GM19351 (cell line): ENCODE measurements around the gene GPRC5B.

Experiments used
- ATAC-seq: cut with Tn5 transposase; IDR thresholded peaks from one replicate; pipeline ENCODE4 v1.9.1; 2021; ENCODE audit warnings: mild to moderate bottlenecking, moderate library complexity; ENCODE audit not compliant: unreplicated experiment

GPRC5B gene

GRCh38 chr16:19822533-19822932, 62.1 kb downstream of the GPRC5B start:
- ATAC-seq, result no peak

- no peak for ATAC-seq
Observed at GRCh38 chr16:19817875-19818274, 66.8 kb downstream of the GPRC5B start.

GRCh38 chr16:19817122-19817521, 67.5 kb downstream of the GPRC5B start:
- ATAC-seq, result no peak

- no peak for ATAC-seq
Observed at GRCh38 chr16:19815418-19815817, 69.2 kb downstream of the GPRC5B start.

- ATAC-seq, result no peak
Observed at GRCh38 chr16:19812986-19813385, 71.7 kb downstream of the GPRC5B start.

- no peak for ATAC-seq
Observed at GRCh38 chr16:19810817-19811731, 73.6 kb downstream of the GPRC5B start.

GRCh38 chr16:19809693-19810092, 75.0 kb downstream of the GPRC5B start:
- ATAC-seq, result no peak

- no peak for ATAC-seq
Observed at GRCh38 chr16:19809121-19809635, 75.5 kb downstream of the GPRC5B start.

GRCh38 chr16:19808061-19808641, 76.5 kb downstream of the GPRC5B start:
- no peak for ATAC-seq
